Dedifferentiated amniotic fluid mesenchymal stem cell (primary cell): ENCODE results near the gene SMIM33.
"Not testable (repeated sequence)": the region's sequence is repeated elsewhere in the genome, so short reads cannot be mapped to it uniquely, and the experiment has no call there.

Experiments
- DNase-seq: peaks from one replicate; pipeline ENCODE4 v3.0.0-alpha.2; 2016; ENCODE audit errors: extremely low spot score

SMIM33 gene

DNA sequence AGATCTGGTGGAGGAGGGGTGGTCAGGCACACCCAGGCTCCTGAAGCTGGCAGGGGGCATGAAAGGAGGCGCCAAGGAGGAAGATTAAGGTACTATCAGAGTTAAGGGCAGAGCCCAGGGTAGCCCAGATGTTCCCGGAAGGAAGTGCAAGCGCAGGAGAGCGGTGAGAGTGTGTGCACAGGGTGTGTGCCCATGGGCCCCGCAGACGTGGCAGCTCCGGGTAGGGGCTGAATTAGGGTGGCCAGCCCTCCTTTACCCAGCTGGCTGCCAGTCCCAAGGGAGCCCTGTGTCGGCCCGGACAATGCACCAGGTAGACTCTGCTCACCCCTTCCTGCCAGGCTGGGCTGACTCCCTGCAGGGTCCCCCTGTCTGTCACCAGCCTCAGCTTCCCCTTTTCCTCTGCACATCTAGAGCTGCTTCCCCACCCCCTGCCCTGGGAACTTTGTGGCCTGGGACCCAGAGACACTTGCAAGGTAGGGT, at the start of gene SMIM33:
Gene SMIM33 (plus strand): TSS at position 184 of the 480 bp plus-strand sequence. CDS start 118 bp downstream, at position 302.
- no peak for DNase-seq

DNA sequence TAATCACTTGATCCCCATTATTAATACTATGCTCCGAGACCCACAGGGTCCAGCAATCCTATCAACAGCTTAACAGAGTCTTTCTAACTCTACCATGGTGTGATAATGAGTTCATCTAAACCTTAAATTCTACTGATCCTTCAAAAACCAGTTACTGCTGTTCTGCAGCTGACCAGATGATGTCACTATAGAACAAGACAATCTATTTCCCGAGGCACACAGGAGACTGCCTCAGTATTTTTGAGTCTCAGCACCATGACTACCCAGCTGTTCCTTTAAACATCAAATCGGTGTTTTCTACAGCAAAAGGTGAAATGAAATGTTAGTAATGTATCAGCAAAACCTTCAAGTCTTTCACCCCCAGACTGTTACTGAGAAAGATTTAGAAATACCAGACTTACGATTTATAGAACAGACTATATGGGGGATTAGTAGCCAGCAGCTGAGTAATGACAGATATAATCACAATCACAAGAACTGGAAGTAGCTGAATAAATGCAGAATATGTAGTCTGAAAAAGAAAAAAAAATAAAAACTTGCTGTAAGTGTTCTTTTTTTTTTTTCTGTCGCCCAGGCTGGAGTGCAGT, 48.4 kb upstream of the SMIM33 start:
- DNase-seq, result peak; percentile 63

DNA sequence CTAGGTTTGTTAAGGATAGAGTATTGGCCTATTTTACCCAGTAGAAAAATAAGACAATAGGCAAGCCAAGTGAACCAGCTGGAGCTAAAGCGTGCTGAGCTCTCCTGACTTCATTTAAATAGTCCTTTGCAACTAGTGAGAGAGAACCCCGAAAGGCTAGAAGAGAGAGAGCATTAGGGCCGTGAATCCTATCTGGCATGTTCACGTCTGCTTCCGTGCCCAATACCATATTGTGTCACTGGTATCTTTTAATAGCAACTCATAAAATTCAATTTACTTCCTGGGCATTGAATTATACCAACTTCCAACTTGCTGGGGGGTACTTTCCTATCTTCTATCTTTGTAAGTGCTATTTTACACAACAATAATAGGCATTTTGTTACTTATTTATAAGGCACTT, 45.3 kb upstream of the SMIM33 start:
- DNase-seq, result no peak

DNA sequence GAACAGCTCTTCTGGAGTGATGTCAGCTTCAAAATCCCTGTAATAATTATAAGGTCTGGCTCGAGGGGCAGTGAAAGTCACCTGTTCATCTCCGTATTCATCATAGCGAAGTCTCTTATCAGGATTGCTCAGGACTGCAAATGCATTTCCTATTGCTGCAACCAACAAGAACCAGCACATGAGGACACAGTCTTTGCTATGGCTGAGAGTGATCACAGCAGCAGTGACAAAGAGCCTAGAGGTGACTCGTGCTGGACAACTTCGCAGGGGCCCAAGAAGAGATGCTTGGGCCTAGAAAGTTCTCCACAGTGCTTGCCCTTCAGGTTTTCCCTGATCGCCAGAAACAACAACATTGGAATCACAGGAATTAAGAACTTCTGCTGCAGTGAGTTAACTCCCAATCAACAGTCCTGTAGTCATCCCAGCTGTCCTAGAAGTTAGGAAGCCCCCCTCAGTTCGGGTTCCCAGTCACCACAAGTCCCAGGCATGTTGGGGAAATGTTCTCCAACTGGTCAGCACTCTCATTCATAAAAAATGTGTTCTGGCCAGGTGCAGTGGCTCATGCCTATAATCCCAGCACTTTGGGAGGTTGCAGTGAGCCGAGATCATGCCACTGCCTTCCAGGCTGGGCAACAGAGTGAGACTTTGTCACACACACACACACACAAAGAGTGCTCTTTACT, 44.5 kb upstream of the SMIM33 start:
- DNase-seq, result peak; percentile 26

DNA sequence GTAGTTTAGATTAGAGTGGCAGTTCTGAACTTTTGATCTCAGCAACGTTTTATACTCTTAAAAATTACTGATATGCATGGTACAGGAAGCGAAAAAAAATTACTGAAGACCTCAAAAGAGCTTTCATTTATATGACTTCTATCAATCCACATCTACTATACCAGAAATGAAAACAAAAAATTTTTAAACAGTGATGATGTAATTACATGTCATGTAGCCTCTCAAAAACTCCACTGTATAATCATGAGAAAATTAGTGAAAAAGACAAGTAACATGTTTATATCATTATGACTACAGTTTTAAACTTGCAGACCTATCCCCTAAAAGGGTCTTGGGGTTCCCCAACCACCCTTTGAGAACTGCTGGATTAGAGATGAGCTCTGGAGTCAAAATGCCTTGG, 40.8 kb upstream of the SMIM33 start:
- no peak for DNase-seq

DNA sequence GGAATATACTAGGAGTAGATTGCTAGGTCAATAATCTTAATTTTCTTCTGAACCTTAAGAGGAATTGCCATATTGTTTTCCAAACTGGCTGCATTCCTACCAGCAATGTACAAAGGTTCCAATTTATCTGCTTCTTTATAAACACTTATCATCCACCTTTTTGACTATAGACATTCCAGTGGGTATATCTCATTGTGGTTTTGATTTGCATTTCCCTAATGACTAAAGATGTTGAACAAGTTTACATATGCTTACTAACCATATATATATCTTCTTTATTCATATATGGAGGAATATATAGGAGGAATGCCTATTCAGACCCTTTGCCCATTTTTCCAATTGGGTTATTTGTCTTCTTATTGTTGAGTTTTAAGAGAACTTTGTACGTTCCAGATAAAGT, 39.1 kb upstream of the SMIM33 start:
- DNase-seq, result no peak

DNA sequence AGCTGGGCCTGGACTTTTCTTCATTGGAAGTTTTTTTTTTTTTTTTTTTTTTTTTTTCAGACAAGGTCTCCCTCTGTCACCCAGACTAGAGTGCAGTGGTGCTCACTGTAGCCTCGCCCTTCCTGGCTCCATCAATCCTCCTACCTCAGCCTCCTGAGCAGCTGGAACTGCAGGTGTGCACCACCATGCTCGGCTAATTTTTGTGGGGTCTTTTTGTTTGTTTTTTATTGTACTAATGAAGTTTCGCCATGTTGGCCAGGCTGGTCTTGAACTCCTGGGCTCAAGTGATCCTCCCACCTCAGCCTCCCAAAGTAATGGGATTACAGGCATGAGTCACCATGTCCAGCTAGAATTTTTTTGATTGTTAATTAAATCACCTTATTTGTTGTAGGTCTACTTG, 35.1 kb upstream of the SMIM33 start:
- no peak for DNase-seq

DNA sequence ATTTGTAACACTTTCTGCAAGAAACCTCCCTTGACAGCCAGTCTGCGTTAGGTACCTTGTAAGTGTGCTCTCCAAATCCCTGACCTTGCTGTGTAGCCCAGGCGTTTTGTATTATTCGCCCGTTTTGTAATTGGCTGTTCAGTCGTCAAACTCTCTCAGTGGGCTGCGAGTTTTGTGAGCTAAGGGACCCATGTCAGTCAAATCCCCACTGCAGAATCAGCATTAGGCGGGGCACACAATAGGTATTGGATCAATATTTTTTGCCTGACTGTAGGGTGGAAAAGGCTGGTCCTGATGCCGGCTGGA, 32.1 kb upstream of the SMIM33 start:
- no peak for DNase-seq

DNA sequence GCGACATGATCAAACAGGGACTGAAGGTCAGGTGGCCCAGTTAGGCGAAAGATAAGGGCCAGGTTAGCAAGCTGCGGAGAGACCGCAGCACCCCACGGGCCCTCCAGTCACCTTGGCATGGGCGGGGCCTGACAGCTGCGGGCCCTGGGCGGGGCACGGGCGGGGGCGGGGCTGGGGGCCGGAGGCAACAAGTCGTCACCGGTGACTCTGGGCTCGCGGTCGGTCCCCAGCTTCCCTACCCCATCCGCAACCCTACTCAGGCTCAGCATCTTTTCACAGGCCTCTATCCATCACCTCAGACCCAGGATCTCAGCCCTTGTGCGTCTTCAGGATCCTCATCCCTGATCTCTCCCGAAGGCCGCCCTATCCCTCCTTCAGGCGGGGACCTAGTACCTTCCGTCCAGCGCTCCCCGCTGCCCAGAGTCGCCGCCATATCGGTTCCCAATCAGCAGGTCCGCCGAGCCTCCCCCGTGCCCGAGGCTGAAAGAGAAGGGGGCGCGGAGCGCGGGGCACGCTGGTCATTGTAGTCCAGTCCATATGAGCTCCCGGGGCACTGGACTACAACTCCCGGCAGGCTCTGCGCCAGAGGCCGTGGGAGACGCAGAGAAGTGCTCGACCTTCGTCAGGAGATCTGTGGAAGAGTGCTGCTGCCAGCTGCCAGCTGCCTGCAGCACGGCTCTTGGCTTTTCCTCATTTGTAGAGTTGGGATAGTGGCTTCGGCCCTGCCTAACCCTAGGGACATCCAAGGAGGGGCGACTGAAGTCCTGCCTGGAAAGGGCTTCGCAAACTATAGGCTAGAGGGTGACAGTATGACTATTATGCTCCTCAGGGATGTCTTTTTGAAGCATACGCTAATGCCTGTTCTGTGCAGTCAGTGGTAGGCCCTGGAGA, 31.5 kb upstream of the SMIM33 start, which contains the start of gene DNAJC18:
Gene DNAJC18 (minus strand): TSS at position 513 of the 891 bp plus-strand sequence. CDS start 80 bp downstream, at position 433.
- peak; percentile 91 for DNase-seq

DNA sequence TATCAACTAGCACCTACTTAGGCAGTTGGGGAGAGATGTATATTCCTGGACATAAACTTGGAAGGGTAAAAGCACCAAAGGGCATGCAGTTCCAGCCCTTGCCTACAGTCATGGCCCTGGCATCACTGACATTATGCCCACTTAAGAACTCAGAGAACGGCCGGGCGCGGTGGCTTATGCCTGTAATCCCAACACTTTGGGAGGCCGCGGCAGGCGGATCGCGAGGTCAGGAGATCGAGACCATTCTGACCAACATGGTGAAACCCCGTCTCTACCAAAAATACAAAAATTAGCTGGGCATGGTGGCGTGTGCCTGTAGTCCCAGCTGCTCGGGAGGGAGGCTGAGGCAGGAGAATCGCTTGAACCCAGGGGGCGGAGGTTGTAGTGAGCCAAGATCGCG, 30.4 kb upstream of the SMIM33 start:
- not testable (repeated sequence) for DNase-seq

DNA sequence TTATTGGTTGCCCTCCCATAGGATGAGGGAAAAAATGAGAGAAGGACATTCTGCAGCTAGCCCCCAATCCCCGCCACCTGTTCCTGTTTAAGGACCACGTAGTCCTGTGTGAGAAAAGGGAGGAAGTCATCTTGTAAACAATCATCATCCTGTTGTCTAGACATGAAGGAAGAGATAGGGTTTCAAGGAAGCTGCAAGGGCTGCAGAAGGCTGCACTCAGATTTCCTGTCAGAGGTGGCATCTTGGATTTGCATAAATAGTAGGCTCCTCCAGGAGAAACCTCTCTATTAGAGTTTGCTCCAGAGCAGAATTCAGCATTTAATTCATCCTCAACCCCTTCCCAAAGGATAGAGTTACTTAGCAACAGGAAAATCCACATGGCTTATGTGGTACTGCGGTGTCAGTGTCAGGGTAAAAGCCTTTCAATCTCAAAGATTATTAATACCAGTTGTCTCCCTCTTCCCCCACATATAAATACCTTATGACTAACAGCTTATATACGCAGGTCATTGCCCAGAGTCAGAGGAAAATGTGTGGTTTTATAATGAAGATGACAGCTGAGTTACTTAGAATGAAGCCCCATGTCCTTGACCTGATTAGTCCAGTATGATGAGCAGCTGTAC, 26.9 kb upstream of the SMIM33 start:
- DNase-seq, result no peak

DNA sequence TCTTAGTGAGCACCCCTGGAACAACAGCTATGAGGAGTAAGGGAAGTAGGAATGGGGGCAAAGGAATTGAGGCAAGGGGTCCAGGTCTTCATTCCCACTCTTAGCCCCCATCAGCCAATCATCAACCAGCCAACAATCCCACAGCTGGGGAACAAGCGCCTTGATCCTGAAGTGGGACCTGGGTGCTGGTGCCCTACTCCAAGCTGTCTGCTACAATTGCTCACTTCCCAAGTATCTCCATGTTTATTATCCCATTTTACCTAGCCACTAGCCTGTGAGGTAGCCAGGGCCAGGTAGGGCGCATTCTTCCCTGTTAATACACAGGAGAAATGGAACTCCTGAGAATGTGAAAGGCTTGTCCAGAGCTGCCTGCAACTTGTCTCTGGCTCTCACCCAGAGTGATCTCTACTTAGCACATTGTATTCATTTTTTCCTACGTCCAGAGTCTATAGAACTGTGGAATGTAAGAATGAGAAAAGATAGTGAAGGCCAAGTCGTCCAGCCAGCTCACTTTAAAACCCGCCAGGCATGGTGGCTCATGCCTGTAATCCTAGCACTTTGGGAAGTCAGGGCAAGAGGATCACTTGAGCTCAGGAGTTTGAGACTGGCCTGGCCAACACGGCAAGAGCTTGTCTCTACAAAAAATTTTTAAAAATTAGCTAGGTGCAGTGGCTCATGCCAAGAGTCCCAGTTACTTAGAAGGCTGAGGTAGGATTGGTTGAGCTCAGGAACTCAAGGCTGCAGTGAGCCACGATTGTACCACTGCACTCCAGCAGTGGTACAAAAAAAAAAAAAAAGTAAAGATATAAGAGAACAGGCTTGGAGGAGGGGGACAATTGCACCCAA, 25.3 kb upstream of the SMIM33 start:
- peak; percentile 61 for DNase-seq

DNA sequence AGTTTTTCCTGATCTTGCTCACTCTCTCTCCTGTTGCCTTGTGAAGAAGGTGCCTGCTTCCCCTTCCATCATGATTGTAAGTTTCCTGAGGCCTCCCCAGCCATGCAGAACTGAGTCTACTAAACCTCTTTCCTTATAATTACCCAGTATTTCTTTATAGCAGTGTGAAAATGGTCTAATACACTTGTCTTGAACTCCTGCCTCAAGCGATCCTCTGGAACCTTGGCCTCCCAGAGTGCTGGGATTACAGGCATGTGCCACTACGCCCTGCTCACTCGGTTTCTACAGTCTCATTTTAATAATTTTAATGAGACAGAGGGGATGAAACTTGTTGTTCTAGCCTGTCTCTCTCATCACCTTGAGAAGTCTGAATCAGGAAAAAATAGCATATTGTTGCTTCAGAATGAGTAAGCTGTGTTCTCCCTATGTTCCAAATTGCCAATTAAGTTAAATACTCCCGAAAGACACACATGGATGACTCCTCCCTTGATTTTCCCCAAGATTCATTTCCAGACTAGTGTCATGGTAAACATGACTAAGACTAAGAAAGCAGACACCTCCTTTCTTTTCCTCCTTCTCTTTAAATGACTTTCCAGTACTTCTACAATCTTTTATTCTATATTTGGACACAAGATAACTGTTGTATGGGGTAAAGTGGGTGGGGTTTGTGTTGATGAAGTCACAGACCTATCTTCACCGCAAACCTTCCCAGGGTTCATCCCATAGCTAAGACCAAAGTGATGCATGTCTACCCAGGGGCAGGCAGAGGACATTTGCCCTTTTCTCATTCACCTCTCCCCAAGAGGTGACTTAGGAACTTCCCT, 23.6 kb upstream of the SMIM33 start:
- no peak for DNase-seq

DNA sequence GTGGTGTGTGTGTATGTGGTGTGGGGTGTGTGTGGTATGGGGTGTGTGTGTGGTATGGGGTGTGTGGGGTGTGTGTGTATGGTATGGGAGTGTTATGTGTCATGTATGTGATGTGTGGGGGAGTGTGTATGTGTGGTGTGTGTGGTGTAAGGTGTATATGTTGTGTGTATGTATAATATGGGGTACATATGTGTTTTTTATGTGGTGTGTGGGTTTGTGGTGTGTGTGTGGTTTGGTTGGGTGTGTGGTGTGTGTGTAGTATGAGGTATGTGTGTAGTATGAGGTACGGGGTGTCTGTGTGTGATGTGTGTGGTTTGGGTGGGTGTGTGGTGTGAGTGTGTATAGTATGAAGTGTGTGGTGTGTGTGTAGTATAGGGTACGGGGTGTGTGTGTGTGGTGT, 19.6 kb upstream of the SMIM33 start:
- no peak for DNase-seq

DNA sequence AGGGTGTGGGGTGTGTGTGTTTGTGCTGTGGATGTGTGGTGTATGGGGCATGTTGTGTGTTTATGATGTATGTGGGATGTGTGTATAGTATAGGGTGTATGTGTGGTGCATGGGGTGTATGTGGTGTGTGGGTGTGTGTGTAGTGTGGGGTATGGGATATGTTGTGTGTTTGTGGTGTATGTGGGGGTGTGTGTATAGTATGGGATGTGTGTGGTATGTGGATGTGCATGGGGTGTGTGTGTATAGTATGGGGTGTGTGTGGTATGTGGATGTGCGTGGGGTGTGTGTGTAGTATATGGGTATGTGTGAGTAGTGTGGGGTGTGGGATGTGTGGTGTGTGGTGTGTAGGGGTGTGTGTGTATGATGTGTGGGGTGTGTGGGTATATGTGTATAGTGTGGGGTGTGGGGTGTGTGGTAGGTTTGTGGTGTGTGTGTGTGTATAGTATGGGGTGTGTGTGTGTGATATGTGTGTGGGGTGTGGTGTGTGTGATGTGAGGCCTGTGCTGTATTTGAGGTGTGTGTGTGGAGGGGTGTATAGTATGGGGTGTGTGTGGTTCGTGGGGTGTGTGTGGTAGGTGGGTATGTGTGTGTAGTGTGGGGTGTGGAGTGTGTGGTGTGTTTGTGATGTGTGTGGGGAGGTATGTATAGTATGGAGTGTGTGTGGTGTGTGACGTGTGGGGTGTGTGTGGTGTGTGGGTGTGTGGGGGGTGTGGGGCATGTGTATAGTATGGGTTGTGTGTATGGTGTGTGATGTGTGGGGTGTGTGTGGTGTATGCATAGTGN, 18.7 kb upstream of the SMIM33 start:
- DNase-seq, result no peak

DNA sequence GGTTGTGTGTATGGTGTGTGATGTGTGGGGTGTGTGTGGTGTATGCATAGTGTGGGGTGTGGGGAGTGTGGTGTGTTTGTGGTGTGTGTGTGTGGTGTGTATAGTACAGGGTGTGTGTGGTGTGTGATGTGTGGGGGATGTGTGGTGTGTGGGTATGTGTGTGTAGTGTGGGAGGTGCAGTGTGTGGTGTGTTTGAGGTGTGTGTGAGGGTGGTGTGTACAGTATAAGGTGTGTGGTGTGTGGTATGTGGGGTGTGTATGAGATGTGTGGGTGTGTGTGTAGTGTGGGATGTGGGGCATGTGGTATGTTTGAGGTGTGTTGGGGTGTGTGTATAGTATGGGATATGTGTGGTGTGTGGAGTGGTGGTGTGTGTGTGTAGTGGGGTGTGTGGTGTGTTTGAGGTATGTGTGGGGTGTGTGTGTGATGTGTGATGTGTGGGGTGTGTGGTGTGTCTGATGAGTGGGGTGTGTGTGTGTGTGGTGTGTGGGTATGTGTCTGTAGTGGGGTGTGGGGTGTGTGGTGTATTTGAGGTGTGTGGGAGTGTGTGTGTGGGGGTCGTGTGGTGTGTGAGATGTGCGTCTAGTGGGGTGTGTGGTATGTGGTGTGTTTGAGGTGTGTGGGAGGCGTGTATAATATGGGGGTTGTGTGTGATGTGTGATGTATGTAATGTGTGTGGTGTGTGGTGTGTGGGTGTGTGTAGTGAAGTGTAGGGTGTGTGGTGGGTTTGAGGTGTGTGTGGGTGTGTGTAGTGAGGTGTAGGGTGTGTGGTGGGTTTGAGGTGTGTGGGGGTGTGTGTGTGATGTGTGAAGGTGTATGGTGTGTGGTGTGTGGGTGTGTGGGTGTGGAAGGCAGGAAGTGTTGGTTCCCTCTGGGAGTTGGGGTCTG, 16.9 kb upstream of the SMIM33 start:
- DNase-seq, result no peak

DNA sequence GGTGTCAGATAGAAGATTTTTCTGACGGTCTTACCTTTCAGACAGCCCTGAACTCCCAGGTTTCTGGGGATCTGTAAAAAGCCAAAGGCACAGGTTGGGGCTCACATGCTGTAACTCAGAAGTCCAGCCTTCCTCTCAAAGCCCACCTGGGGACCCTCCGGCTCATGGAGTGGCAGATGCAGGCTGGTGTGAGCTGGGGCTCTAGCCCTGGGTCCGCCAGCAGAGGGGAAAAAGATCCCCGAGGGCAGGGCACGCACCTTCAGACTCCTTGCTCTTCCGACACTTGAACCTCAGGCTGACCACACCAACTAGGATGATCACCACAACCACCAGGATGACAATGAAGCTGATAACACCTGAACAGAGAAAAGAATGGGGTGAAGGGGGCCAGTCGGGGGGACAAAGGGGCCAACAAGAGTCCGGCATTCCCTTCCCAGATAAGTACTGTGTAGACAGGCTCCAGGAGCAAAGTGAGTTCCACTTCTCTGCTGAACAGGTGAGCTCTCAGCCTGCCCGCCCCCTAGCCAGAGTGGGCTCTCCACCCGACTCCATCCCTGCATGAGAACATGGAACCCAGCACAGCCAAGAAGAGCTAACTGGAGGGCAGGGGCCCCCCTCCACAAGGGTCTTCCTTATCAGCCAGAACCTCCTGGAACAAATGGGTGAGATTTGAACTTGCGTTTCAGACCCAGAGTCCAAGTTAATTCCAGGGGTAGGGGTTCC, 16.1 kb upstream of the SMIM33 start:
- DNase-seq, result no peak

DNA sequence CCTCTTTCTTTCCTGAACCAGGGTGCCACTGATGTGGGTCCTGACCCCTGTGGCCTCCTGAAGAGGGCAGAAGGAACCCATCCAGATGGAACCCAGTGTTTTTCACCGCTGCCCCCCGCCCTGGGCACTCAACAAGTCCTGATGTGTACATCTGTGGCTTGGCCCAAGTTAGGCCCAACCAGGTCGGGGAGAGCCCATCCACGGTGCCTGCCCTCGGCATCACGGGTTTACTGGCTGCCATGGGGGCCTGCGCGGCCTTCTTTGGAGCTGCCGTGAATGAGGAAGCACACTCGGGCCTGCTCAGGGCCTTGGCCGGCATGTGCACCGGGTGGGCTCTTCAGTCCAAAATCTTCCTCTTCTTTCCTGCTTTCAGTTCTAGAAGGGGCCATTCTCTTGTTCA, 14.0 kb upstream of the SMIM33 start:
- DNase-seq, result no peak
